HG02970 (cell line): Measurements from ENCODE around the gene HOXB3.

Experiments used
- ATAC-seq: cut with Tn5 transposase; IDR thresholded peaks from one replicate; pipeline ENCODE4 v1.9.1; 2021; ENCODE audit warnings: mild to moderate bottlenecking, moderate library complexity, moderate number of reproducible peaks; ENCODE audit not compliant: unreplicated experiment, low FRiP score

The HOXB3 gene

DNA sequence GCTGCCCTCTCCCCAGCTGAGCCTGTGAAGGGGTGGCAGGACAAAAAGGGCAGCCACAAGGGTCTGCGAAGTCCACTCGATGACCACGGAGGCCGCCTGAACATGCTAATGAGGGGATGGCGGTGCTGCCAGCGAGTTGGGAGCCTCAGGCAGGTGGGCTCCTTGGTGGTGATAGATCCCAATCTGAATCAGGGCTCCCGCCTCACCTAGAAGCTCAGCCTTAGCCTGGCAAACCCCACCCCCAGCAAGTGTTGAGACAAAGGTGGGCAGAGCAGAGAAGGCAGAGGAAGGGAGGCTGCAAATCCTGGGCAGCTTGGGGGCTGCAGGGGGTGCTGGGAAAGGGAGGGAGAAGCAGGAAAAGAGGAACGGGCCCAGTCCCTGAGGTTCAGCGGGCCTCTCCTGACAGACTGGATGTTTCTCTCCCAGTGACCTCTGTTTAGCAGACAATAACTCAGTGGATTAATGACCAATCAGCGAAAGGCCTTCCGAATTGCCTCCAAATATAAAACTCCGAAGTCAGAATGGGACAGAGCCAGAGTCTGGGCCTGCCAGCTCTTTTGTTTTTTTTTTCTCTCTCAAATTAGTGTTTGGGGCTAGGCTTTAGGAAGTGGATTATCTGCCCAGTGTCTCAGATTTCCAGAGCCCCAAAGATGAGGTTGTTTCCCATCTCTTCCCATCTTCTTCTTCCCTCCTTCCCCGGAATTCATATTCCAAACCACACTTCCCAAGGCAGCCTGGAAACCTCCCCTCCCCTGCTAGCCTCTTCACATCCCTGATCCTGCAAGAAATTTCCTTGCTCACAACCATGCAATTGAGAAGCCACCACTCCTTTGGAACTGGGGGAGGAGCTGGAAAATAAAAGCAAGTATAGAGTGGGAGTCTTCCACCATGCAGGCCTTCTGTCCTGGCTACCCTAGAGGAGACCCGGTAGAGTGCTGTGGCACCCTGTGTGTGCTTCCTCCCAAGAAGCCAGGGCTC lies 29.9 kb downstream of the HOXB3 start:
- ATAC-seq = no peak

DNA sequence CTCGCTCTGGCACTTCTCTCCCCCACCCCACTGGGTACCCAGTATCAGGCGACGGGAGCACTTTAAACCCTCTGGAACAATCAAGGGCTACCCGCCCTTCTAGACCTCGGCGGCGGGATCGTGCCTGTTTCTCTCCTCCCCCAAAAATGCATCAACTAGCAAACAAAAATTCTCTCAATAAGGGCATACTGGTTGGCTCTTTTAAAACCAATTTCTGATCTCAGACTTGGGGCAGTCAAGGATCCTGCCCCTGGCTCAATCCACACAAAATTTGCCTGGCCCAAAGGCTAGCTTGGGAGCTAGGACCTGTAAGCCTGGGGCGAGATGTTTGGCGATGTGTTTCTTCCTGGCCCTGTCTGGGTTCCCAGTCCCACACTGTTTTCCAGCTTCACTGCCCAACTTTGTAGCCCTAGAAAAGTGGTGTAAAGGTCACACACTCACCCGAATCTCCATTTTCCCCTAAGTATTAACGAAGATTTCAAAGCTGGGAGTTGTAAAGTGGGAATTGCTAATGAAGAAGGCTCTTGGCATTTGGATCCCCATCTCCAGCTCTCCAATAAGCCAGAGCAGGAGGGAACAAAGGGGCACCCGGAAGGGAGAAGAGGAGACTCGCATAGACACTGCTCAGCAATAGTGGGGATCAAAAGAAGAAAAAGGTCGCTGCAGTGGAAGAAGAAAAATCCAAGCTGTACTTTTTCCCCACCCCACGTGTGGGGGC lies 30.8 kb downstream of the HOXB3 start:
- no peak for ATAC-seq

DNA sequence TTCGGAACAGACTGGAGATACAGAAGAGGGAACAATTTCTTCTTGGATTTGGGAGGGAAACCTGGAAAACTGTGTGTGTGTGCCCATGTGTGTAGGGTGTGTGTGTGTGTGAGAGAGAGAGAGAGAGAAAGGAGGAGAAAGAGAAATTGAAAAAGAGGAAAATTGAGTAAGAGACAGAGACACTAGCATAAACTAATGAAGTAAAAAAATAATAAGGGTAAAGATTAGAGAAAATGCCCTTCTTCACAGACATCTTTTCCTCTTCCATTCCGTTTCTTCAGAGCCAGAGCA lies 31.3 kb downstream of the HOXB3 start:
- no peak for ATAC-seq

DNA sequence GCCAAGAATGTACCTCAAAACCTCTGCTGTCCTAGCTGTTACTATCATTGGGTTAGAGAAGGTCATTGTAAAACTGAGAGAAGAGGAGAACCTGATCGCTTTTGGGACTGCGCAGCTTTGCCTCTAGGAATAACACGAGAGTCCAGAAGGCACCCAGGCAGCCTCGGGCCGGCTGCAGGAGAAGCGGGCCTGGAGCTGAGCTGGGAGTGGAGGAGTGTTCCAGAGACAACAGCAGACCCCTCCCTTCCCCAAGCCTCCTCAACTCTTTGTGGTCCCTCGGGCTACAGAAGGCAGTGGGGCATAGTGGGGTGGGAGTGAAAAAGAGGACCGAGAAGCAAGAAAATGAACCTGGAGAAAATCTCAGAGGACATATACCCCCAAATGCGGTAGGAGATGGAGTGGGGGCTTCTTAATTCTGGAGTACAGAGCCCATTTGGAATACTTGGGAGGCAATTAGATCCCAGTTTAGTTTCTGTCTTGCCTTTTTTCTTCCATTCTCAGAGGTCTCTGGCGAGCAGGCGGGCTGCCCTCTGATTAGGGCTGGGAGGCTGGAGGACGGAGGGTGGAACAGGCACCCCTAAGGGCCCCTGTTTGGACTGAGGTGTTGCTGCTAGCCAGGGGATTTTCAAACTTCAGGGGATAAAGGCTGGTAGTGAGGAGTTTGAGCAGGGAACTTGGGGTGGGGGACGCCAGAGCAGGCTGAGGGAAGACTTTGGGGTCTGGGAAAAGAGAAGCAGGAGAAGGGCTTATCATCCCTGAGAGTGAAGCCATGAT lies 31.8 kb downstream of the HOXB3 start:
- no peak for ATAC-seq

DNA sequence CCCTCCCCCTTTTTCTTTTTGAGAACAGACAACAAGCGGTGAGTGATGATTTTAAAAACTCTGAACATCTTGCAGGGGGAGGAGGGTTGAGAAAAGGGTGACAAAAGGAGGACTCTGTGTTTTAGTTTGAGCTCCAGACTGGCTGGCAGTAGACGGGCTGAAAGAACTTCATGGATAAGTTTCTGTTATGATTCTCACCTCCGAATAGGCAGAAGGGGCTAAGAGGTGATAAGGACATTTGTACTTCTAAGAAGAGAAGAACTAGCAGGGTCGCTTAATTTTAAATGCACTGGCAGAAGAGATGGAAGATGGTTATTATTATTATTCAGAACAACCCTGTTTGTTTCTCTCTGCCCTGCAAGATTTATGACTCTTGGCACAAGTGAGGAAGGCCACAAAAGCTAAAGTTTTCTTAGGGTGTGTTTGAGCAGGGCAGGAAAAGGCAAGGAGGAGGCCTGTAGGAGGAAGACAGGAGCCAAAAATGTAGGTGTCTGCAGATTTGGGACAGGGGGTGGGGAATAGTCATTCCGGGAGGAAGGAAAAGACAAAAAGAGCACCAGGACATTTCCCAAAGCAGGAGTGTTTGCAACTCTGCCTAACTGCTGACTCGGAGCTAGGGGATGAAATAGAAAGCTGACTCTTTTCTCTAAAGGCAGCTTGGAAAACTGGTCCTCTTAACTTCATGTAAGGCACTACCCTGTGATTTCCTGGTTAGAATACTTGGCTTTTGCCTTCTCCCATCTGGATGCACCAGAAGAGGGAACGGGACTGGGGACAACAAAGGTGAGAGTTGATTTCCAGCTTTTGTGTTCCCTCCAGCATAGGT lies 33.3 kb downstream of the HOXB3 start:
- no peak for ATAC-seq

DNA sequence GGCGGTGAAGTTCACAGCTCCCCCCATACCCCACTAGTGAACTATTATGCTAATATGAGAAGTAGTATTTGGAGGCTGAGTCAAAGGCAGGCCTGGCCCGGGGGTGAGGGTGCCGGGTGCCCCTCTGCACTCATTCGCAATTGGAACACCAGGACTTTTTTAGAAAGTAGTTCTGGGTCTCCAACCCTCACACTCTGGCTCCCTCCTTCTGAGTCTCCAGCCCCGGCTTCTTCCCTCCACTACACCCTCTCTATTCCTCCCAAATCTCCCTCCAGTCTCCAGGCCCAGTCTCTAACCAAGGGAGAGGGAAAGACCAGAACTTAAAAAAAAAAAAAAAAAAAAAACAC lies 33.8 kb downstream of the HOXB3 start:
- ATAC-seq = no peak

DNA sequence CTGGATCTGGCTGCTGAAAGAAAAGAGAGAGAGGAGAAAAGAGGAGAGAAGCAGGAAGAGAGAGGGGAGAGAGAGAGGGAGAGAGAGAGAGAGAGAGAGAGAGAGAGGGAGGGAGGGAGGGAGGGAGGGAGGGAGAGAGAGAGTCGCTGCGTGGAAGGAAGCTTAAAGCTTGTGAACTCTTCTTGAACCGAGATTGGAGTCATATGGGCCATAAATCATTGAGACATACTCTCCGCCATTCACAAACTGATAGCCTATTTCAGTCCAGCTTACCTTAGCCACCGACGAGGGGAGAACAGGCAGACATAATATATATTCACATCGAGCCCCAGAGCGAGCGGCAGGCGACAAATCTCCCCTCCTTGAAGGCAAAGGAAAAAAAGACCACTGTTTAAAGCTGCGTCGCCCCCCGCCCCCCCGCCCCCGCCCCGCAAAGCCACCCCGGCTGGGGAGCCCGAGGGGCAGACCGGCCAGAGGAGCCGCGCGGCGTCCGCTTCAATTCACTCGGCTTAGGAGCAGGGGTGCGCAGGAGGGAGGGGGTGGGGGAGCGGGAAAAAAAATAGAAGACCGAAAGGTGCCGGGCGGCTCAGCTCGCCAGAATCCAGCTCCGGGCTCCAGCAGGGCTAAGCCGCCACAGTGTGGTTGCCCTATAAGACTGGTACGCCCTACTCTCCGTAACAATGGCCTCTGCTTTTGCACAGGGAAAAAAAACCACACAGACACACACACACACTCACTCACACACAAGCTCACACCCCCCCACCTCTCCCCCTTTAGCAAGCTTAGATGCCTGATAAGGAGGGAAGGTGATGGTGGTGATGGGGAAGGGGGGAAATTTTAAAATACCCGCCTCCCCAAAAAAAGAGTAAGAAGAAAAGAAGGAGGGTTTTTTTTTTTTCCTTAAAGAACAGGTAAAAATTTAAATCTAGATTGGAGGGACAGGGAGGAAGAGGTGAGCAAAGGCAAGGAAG lies 34.5 kb downstream of the HOXB3 start:
- ATAC-seq = no peak

DNA sequence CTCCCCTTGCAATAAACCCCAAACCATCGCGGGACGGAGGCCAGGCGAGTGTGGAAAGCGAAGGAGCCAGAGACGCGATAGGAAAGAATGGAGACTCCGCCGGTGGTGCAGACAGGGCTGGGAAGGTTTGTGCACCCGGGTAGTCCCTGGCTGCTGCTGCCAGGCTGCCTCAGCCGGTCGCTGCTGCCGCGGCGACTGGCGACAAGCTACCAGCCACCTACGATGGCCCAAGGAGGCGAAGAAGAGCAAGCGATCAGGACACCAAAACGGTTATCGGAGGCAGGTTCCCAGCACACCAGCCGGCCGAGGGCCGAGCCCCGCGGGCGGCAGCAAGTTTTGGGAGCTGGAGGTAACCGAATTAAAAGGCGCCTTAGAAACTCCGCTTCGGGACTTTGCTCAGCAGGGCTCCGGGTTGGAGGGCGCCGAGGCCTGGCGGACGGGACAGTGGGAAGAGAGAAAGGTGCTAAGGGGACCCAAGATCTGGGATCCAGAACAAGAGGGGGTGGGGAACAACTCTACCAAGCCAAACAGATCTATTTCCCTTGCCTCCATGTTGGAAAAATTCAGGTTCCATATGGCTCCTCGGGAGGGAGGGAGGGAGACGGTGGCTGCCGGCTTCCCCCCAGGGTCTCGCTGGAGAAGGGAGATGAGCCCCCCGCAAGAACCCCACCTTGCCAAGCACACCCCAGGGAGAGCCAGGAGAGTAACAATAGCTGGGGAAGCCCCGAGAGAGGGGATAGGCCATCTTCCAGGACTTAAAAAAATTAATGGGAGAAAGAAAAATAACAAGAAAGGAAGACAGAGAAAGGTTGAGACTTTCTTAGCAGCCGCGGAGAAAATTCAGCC lies 35.4 kb downstream of the HOXB3 start:
- no peak for ATAC-seq

DNA sequence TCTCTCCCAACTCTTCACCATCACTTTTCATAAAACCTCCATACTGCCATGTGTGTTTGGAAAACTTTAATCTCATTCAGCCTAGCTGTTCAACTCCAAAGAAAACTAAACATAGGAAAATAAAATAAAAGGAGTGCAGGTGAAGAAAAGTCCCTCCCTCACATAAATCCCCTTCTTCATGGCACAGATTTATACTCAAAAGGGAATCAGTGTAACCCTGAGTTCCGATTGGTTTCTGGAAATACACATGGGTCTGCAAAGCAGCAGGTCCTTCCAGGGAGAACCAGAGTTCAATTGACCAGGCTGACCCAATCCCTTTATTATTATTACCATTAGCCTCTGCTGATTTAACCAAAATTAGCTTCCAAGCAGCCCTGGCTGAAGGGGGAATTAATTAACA lies 36.2 kb downstream of the HOXB3 start:
- ATAC-seq = no peak

DNA sequence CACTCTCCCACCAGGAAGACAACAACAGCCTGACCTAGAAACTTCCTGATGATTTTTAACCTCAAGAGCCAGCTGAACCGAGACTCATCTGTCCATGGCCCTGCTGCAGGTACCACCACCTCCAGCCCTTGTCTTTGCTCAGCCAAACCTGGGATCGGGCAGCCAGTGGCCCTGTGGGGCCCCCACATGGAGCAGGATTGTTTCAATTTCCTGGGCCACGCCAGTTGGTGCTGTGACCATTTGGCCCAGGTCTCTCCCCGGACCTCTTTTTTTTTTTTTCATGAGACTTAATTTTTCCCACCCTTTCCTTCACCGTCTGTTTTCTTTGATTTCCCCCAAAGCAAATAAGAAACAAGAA lies 36.9 kb downstream of the HOXB3 start:
- ATAC-seq = no peak

DNA sequence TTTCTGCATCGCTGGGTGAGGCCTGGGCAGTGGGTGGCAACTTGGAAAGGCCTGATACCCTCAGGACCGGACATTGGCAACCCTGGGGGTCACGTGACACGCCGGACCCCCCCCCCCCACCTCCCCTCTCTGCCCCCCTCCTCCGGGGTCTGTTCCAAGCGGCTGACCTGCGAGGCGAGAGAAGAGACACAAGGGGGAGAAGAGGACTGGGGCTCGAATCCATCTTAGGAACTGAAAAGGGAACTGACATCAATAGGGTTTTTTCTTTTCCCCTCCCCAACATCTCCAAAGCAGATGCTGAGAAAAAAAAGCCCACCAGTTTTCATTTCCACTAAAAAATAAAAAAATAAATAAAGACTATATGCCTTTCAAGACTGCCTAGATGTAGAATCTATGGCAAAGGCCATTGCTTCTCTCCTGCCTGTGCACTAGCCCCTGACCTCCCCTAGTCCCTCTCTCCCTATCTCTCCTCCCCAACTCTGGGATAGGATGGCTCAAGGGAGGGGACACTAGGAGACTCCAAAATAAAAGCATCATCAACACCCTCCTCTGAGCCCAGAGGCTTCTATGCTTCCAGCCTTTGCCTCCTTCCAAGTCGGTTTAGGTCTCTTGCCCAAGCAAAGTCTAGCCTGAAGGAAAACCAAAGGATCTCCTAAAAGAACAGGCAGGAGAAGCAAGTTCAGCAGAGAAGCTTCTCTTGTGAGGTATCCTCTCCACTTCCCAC lies 37.4 kb downstream of the HOXB3 start:
- ATAC-seq = no peak

DNA sequence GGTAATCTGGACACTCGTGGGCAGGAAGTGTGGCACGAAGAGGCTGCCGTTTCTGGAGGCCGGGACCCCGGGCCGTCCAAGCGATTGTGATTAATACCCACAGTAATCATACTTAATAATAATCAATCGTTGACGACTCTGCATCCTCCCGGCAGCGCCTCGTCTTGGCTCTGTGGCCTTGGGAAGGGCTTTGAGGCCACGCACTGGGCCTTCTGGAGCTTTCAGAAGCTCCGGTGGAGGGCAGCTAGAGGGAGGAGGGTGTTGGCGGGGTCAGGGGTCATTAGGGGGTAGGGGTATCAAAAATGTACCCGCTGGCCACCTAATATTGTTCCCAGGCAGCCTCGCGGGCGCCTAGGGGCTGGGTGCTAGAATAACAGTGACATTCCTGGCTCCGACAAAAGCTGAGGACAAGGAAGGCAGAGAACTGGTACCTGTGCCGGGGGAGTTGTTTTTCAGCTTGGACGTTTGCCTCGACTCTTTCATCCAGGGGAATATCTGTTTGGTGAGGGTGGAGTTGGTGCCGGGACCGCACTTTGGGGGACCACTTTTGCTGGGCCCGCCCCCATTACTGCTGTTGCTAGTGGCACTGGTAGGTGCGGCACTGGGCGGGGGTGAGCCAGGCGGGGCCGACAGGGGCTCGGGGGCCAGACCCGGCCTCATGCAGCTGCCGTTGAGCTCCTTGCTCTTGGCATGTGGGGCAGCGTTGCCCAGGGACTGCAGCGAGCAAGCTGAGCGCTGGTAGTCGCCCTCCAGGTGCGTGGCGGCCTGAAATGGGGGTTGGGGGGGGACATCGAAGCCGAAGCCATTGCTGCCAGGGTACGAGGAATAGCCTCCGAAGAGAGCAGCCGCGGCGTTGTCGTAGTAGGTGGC lies 38.2 kb downstream of the HOXB3 start:
- ATAC-seq = no peak

DNA sequence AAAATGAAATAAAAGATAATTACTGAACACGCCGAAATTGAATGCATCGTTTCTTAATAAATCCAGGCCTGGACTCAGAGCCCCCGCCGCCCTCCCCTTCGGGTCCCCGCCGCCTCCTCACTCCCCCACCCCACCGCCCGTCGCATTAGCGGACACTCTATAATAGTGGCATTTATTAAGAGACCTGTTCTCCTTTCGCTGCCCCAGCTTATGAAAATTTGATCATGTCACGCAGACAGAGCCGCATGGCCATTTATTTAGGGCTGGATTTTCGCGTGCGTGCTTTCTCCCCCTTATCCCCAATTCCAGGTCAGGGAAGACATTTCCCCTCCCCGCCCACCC lies 38.9 kb downstream of the HOXB3 start:
- no peak for ATAC-seq

DNA sequence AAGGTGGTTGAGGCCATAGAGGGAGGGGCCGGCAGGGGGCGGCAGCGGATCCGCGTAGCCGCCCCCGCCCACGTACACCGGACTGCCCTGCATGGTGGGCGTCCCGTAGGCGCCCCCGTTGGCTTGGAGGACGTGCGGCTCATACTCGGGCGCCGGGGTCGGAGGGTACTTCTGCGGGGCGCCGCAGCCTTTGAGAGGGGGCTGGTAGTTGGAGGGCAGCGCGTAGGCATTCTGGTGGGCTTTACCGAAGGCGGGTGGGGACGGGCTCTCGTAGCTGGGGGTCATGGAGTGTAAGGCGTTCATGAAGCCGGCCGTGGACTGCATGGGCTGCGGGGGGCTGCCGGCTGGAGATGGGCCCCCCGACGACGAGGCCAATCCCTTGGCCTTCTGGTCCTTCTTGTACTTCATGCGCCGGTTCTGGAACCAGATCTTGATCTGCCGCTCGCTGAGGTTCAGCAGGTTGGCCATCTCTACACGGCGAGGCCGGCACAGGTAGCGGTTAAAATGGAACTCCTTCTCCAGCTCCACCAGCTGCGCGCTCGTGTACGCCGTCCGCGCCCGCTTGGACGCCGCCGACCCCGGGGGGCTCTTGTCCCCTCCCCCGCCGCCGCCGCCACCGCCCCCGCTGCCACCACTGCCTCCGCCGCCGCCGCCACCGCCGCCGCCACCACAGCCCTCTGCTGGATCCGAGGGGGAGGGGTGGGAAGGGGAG lies 39.4 kb downstream of the HOXB3 start:
- no peak for ATAC-seq

DNA sequence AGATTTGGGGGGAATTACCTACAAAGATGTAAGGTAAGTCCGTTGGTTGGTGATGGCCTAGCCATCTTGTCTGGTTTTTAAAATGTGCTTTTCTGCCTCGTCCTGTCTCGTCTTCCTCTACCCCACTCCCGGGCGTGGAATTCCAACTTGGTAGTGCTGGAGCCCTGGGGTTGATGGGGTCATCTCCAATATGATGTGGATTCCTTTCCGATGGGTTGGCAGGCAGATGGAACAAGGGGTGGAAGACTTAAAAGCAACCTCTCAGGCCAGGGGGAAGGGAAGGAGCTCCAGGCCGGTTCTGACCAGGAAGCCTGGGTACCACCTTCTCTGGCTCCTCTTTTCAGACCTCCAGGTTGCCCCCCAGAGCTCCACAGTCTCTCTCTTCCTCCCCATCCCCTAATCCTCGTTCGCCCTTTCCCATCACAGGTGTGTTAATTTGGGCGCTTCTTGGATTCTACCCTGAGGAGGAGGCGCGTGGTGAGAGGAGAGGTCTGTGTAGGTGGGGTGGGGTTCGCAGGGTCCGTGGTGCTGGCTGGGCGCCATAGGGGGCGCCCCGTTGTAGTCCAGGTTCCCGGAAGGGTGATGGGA lies 40.0 kb downstream of the HOXB3 start:
- ATAC-seq = no peak

DNA sequence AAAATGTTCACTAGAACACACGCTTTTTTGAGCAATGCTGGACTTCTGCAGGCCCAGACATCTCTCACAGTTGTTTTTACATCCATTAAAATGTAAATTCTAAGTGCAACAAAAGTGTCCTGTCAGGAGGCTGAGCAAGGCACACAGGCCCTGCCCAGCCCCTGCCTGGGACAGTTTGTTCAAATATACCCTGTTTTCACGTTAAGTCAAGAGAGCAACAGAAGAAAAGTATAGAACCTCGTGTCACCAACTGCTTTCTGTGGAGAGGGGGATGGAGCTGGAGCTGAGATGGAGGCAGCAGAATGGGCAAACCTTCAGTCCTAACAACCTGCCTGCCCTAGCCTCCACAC lies 40.8 kb downstream of the HOXB3 start:
- no peak for ATAC-seq
